Epidermal melanocyte (primary cell): ENCODE data around the gene DIAPH2.
"Not testable (repeated sequence)": the region's sequence is repeated elsewhere in the genome, so short reads cannot be mapped to it uniquely, and the experiment has no call there.

Experiments
- DNase-seq: peaks from one replicate; pipeline ENCODE4 v3.0.0; 2011; ENCODE audit warnings: low spot score; ENCODE audit not compliant: insufficient read length

Gene DIAPH2

GRCh38 chrX:97372001-97372766 is 687.5 kb downstream of the DIAPH2 start:
- DNase-seq = no peak

GRCh38 chrX:97374266-97374665 is 689.6 kb downstream of the DIAPH2 start:
- DNase-seq = no peak

GRCh38 chrX:97380200-97380599 is 695.6 kb downstream of the DIAPH2 start:
- no peak for DNase-seq

- no peak for DNase-seq
Measured at GRCh38 chrX:97384685-97385084, 700.0 kb downstream of the DIAPH2 start.

GRCh38 chrX:97387004-97387403 is 702.4 kb downstream of the DIAPH2 start:
- no peak for DNase-seq

- DNase-seq = no peak
Measured at GRCh38 chrX:97389761-97390192, 705.1 kb downstream of the DIAPH2 start.

- no peak for DNase-seq
Measured at GRCh38 chrX:97397371-97397770, 712.7 kb downstream of the DIAPH2 start.

GRCh38 chrX:97398030-97398551 is 713.4 kb downstream of the DIAPH2 start:
- no peak for DNase-seq

GRCh38 chrX:97399400-97399799 is 714.8 kb downstream of the DIAPH2 start:
- no peak for DNase-seq

GRCh38 chrX:97400492-97400891 is 715.9 kb downstream of the DIAPH2 start:
- no peak for DNase-seq

GRCh38 chrX:97401154-97401553 is 716.5 kb downstream of the DIAPH2 start:
- DNase-seq = no peak

GRCh38 chrX:97401586-97402136 is 717.0 kb downstream of the DIAPH2 start:
- no peak for DNase-seq

- no peak for DNase-seq
Measured at GRCh38 chrX:97402333-97402732, 717.7 kb downstream of the DIAPH2 start.

- DNase-seq = no peak
Measured at GRCh38 chrX:97402903-97403302, 718.3 kb downstream of the DIAPH2 start.

- no peak for DNase-seq
Measured at GRCh38 chrX:97405031-97405660, 720.5 kb downstream of the DIAPH2 start.

GRCh38 chrX:97409632-97410415 is 725.2 kb downstream of the DIAPH2 start:
- DNase-seq = not testable (repeated sequence)

GRCh38 chrX:97416461-97416860 is 731.8 kb downstream of the DIAPH2 start:
- DNase-seq = no peak

GRCh38 chrX:97429101-97429500 is 744.5 kb downstream of the DIAPH2 start:
- DNase-seq = no peak

- no peak for DNase-seq
Measured at GRCh38 chrX:97431281-97431680, 746.6 kb downstream of the DIAPH2 start.

GRCh38 chrX:97446298-97446882 is 761.7 kb downstream of the DIAPH2 start:
- no peak for DNase-seq

GRCh38 chrX:97447306-97447705 is 762.7 kb downstream of the DIAPH2 start:
- no peak for DNase-seq
